DMS 273 (cell line): Measurements from ENCODE around the gene ADRB1.
A peak's percentile ranks its signal among the peaks of the same experiment; 100 is the strongest.

ENCODE experiments used
- DNase-seq: peaks from one replicate; lab custom pipeline; 2025; ENCODE audit not compliant: unreplicated experiment; lab: John Stamatoyannopoulos, UW

Gene ADRB1

GRCh38 chr10:114087255-114087654, 43.6 kb downstream of the ADRB1 start:
- peak; percentile 2 for DNase-seq

- DNase-seq = no peak
Observed at GRCh38 chr10:114087655-114088054, 44.0 kb downstream of the ADRB1 start.

GRCh38 chr10:114094795-114095194, 51.1 kb downstream of the ADRB1 start:
- no peak for DNase-seq

GRCh38 chr10:114095559-114096337, 52.1 kb downstream of the ADRB1 start:
- no peak for DNase-seq
